Islet precursor cell (in vitro differentiated cells): ENCODE measurements around the gene MLLT1.

ENCODE experiments used
- DNase-seq: peaks from one replicate; pipeline ENCODE4 v3.0.0-alpha.2; 2018

MLLT1 gene

GRCh38 chr19:6253954-6254733, 25.6 kb downstream of the MLLT1 start:
- DNase-seq: no peak

GRCh38 chr19:6252066-6252465, 27.7 kb downstream of the MLLT1 start:
- DNase-seq: no peak

- no peak for DNase-seq
Measured at GRCh38 chr19:6250909-6251308, 28.9 kb downstream of the MLLT1 start.

GRCh38 chr19:6250024-6250615, 29.7 kb downstream of the MLLT1 start:
- DNase-seq: no peak

- no peak for DNase-seq
Measured at GRCh38 chr19:6249296-6249695, 30.5 kb downstream of the MLLT1 start.

GRCh38 chr19:6248844-6249243, 30.9 kb downstream of the MLLT1 start:
- no peak for DNase-seq

- DNase-seq: no peak
Measured at GRCh38 chr19:6248341-6248740, 31.4 kb downstream of the MLLT1 start.

GRCh38 chr19:6247007-6247288, 32.8 kb downstream of the MLLT1 start:
- no peak for DNase-seq

- no peak for DNase-seq
Measured at GRCh38 chr19:6246174-6247006, 33.4 kb downstream of the MLLT1 start.

GRCh38 chr19:6242677-6243076, 37.1 kb downstream of the MLLT1 start:
- no peak for DNase-seq

GRCh38 chr19:6241680-6242377, 37.9 kb downstream of the MLLT1 start:
- no peak for DNase-seq

- no peak for DNase-seq
Measured at GRCh38 chr19:6241056-6241455, 38.7 kb downstream of the MLLT1 start.

GRCh38 chr19:6239871-6240676, 39.7 kb downstream of the MLLT1 start:
- DNase-seq: no peak

GRCh38 chr19:6239401-6239844, 40.4 kb downstream of the MLLT1 start:
- no peak for DNase-seq

GRCh38 chr19:6238643-6239281, 41.0 kb downstream of the MLLT1 start:
- no peak for DNase-seq

- no peak for DNase-seq
Measured at GRCh38 chr19:6238256-6238642, 41.5 kb downstream of the MLLT1 start.

GRCh38 chr19:6236310-6237291, 43.2 kb downstream of the MLLT1 start:
- DNase-seq: no peak

GRCh38 chr19:6235031-6235951, 44.5 kb downstream of the MLLT1 start:
- DNase-seq: no peak

- no peak for DNase-seq
Measured at GRCh38 chr19:6234527-6234926, 45.2 kb downstream of the MLLT1 start.
